22Rv1 (cell line): ENCODE results near the gene SLC24A4.

ENCODE experiments used
- H3K27ac ChIP-seq: fragments of 450-650 bp; 2 replicates; pipeline ENCODE4 v1.5.1; 2017
- ZFX ChIP-seq: fragments of 450-650 bp; IDR thresholded peaks from 2 replicates; pipeline ENCODE4 v1.6.1; 2017; ENCODE audit warnings: antibody characterized with exemption, borderline replicate concordance
- TF ChIP-seq, protein P1 (sequence below): fragments of 450-650 bp; IDR thresholded peaks from 2 replicates; pipeline ENCODE4 v1.5.1; 2017; ENCODE audit warnings: mild to moderate bottlenecking

The SLC24A4 gene

DNA sequence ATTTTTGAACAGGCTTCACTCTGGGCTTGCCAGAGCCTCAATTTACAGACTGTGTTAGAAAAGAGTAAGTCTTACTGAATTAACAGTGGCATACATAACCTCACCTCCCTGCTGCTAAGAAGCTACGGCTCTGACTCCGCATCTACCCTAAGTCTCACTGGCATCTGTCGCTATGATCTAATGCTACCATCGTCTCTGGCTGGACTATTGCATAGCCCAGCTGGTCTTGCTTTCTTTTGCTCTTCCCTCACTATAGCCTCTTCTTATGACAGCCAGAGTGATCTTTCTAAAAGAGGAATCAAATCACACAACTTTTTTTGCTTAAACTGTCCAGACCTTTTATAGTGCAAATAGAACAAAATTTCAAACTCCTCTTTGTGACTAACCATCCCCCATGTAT lies 81.1 kb downstream of the SLC24A4 start:
- TF ChIP-seq, protein P1, sequence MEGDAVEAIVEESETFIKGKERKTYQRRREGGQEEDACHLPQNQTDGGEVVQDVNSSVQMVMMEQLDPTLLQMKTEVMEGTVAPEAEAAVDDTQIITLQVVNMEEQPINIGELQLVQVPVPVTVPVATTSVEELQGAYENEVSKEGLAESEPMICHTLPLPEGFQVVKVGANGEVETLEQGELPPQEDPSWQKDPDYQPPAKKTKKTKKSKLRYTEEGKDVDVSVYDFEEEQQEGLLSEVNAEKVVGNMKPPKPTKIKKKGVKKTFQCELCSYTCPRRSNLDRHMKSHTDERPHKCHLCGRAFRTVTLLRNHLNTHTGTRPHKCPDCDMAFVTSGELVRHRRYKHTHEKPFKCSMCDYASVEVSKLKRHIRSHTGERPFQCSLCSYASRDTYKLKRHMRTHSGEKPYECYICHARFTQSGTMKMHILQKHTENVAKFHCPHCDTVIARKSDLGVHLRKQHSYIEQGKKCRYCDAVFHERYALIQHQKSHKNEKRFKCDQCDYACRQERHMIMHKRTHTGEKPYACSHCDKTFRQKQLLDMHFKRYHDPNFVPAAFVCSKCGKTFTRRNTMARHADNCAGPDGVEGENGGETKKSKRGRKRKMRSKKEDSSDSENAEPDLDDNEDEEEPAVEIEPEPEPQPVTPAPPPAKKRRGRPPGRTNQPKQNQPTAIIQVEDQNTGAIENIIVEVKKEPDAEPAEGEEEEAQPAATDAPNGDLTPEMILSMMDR, result no peak
- TF ChIP-seq ZFX, result no peak
- no peak overlapping the region for H3K27ac ChIP-seq

DNA sequence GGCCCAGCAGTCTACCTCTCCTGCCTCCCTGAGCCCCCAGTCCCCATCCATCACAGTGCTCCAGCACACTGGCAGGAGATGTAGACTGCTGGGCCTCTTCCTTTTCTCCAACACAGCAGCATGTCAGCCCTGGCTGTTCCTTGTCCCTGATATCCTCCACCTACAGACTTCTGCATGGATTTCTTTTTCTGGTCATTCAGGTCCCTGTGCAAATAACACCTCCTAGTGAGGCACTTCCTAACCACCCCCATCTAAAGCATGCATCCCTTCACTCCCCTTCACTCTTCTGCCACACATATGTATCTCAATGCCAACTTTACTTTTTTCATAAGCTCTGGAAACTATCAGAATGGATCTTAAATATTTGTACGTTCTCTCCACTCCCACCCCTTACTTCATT lies 81.5 kb downstream of the SLC24A4 start:
- H3K27ac ChIP-seq, result no peak overlapping the region
- no peak for TF ChIP-seq ZFX
- TF ChIP-seq, protein P1, result no peak

DNA sequence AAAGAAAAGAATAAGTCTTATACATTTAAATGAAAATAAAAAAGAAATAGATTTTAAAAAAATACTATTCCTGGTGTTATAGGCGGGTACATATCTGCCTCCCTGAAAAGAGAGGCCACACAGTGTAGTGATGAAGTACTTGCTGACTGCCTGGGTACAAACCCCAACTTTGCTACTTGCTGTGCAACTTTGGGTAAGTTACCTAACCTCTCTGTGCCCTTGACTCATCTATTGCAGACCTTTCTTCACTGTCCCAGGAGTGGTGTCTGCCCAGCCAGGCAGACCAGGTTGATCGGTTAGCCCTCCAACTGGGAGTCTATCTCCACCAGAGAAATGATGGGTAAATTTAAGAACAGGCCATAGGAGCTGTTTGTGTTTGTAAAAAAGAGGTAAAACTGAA lies 82.0 kb downstream of the SLC24A4 start:
- no peak overlapping the region for H3K27ac ChIP-seq
- TF ChIP-seq, protein P1, result no peak
- no peak for TF ChIP-seq ZFX

DNA sequence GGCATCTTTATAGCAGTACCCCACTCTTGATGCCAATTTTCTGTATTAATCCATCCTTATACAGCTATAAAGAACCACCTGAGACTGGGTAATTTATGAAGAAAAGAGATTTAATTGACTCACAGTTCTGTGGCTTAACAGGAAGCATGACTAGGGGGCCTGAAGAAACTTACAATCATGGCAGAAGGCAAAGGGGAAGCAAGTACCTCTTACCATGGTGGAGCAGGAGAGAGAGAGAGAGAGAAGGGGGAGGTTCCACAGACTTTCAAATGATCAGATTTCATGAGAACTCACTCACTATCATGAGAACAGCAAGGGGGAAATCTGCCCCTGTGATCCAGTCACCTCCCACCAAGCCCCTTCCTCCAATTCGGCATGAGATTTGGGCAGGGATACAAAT lies 84.4 kb downstream of the SLC24A4 start:
- H3K27ac ChIP-seq, result no peak overlapping the region
- TF ChIP-seq ZFX, result no peak
- TF ChIP-seq, protein P1, result no peak

DNA sequence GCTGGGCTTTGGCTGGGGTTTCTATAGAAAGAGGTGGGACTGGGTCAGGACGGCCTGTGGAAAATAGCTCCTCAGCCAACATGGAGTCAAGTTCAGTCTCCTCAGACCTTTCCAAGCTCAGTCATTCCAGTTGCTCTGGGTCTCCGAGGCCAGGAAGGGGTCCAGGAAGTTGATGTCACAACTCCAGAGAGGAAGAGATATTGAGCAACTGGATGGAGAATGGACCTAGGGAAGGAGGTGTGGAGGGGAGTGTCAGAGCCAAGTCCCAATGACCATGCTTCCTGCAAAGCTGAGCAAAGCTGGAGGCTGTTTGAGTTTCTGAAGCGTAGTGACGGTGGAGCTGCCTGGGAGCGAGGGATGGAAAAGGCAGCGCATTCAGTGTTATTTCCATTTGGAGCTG lies 86.1 kb downstream of the SLC24A4 start:
- TF ChIP-seq ZFX, result no peak
- TF ChIP-seq, protein P1, result no peak

DNA sequence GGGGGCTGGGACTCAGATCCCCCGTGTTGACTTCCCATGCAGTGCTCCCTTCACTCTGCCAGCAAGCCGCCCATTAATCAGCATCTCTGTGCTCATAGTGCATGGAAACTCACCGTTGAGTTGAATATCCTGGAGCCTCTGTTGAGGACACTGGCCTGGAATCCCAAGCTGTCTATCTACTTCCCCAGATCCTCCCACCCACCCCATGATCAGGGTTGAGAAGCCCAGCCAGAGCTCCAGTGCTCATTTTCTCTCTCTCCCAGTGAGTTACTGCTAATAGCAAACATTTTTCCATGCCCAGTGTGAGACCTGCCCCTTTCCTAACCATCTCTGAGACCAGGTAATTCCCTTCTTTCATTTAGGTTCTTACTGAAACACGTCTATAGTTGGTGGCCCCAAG lies 88.2 kb downstream of the SLC24A4 start:
- no peak for TF ChIP-seq ZFX
- TF ChIP-seq, protein P1, result no peak
- H3K27ac ChIP-seq, result no peak overlapping the region

More for the DNA sequence above, 86.1 kb downstream of the SLC24A4 start:
- H3K27ac ChIP-seq, result no peak overlapping the region

DNA sequence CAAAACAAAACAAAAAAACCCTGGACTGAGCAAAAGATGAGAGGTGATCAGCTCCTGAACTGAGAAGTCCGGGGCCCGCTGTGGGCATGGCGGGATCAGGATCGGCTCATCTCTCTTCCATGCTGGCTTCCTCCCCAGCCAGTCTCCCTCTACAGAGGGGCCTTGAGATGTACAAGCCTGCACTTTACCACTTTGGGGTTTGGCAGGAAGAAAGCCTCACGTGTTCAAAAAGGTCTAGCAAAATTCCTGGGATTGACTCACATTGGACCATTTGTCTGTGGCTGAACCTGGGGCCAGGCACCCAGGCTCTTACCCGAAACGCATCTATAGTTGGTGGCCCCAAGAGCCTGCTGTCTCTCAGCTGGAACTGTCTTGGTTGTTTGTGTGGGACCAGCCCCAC lies 89.0 kb downstream of the SLC24A4 start:
- no peak overlapping the region for H3K27ac ChIP-seq
- no peak for TF ChIP-seq ZFX
- TF ChIP-seq, protein P1, result no peak
